ENCODE measurements around the gene VIM. TPM values are rescaled to one million over a fixed set of nuclear protein-coding genes. Genes with fewer than 3 reads are reported as not detected.

Gene VIM
- total and polyA plus RNA-seq, 12 donors: 232 to 834 (median 375) TPM

- ATAC-seq: no peak
- no peak for TF ChIP-seq CTCF (IDR thresholded peaks at IDR 0.05)
- Histone ChIP-seq H3K4me1 (peaks cover 0 to 13% (median 11%) of the 10 kb centered on the region in 9 donors), H3K36me3 (no peaks in the 10 kb centered on the region), H3K27me3 (no peaks in the 10 kb centered on the region), H3K27ac (no peak overlapping the region), H3K9me3 (peaks cover 0 to 7% (median 0%) of the 10 kb centered on the region in 11 donors), H3K4me3 (no peak overlapping the region)
- 78 to 92% methylated on average over 5 of the region's 5 CpGs for WGBS, 2 donors
- DNase-seq: no peak
- intact Hi-C loops (cut with DNase I): no loop called here
Observed at GRCh38 chr10:17195083-17195482, 33.0 kb upstream of the VIM start.

- 75 to 76% methylated on average over 2 of the region's 2 CpGs for WGBS, 2 donors
- ATAC-seq (no peak), DNase-seq (no peak)
- intact Hi-C loops (cut with DNase I): no loop called here
- H3K27ac ChIP-seq: peak overlapping the region in 1 of 10 donors; percentile 13
- no peaks in the 10 kb centered on the region for H3K27me3 ChIP-seq
- H3K9me3 ChIP-seq: peaks cover 0 to 7% (median 0%) of the 10 kb centered on the region in 11 donors
- H3K36me3 ChIP-seq: no peaks in the 10 kb centered on the region
- H3K4me3 ChIP-seq: no peak overlapping the region
- peaks cover 0 to 17% (median 13%) of the 10 kb centered on the region in 9 donors for H3K4me1 ChIP-seq
- TF ChIP-seq CTCF (IDR thresholded peaks at IDR 0.05): no peak
Observed at GRCh38 chr10:17196045-17196444, 32.0 kb upstream of the VIM start.

GRCh38 chr10:17196573-17196972 is 31.5 kb upstream of the VIM start:
- H3K27me3 ChIP-seq: no peaks in the 10 kb centered on the region
- no peak overlapping the region for H3K4me3 ChIP-seq
- ATAC-seq (no peak), DNase-seq (no peak)
- peaks cover 0 to 7% (median 0%) of the 10 kb centered on the region in 11 donors for H3K9me3 ChIP-seq
- H3K36me3 ChIP-seq: no peaks in the 10 kb centered on the region
- intact Hi-C loops (cut with DNase I): no loop called here
- 79 to 82% methylated on average over 3 of the region's 3 CpGs for whole genome bisulfite sequencing, 2 donors
- H3K27ac ChIP-seq: no peak overlapping the region
- H3K4me1 ChIP-seq: peaks cover 0 to 17% (median 13%) of the 10 kb centered on the region in 9 donors
- no peak for TF ChIP-seq CTCF (IDR thresholded peaks at IDR 0.05)

GRCh38 chr10:17199351-17199804 is 28.7 kb upstream of the VIM start:
- peak overlapping the region in 9 of 10 donors; percentile 11 to 99 (median 93) for H3K27ac ChIP-seq
- WGBS, 2 donors: 14 to 19% methylated on average over 9 of the region's 9 CpGs
- peak overlapping the region in 7 of 10 donors; percentile 67 to 83 (median 70) for H3K4me3 ChIP-seq
- H3K36me3 ChIP-seq: no peaks in the 10 kb centered on the region
- peaks cover 0 to 7% (median 0%) of the 10 kb centered on the region in 11 donors for H3K9me3 ChIP-seq
- intact Hi-C loops (cut with DNase I): no loop called here
- peaks cover 0 to 22% (median 18%) of the 10 kb centered on the region in 9 donors for H3K4me1 ChIP-seq
- DNase-seq (no peak), ATAC-seq (no peak)
- H3K27me3 ChIP-seq: no peaks in the 10 kb centered on the region
- no peak for TF ChIP-seq CTCF (IDR thresholded peaks at IDR 0.05)
